Fibroblast of the conjunctiva (primary cell): ENCODE data around the gene RAB8B.
"Not testable (repeated sequence)": the region's sequence is repeated elsewhere in the genome, so short reads cannot be mapped to it uniquely, and the experiment has no call there.

Source experiments
- DNase-seq: peaks from one replicate; pipeline ENCODE4 v3.0.0-alpha.2; 2010; ENCODE audit warnings: low read depth

Gene RAB8B

DNA sequence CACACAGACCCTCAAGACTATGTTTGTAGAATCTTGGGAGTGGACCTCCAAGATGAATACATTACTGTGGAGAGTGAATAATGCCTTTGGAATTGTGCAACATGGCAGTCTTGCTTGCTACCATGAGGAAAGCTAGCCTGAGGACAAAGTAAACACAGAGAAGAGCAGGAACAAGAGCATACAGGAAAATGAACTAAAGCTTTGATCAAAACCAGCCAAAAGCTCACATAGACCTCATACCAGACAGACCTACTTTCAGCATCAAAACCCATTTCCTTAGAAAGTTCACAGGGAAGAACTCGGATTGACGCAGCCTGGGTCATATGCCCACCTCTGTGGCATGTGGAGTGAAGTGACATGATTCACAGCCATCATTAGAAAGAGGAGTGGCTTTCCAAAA is 3.3 kb upstream of the RAB8B start:
- peak; percentile 63 for DNase-seq

DNA sequence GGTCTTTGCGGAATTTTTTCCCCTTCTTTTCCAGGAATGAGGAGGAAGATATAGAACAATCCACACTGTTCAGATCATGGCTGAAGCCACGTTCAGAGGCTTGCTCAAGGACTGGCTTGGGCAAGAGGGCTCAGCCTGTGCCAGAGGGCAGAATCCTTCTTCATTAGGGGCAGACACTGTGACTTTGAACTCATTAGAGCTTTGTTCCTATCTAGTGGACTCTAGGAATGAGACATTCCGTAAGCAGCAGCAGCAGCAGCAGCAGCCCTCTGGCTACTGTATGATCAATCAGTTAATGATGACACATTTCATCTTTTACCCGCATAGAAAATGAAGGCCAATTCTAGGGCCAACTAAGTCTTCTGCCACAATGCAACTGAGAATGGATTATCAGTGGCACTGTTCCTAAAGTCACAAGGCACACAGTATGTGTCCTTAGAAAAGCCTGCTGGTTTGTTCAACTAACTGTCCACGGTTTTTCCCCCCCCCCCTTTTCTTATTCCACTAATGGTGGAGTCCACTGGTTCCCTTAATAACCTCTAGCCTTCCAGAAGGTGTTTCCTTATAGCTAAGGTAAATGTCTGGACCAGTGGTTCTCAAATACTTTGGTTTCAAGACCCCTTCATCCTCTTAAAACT is 1.7 kb upstream of the RAB8B start:
- no peak for DNase-seq

DNA sequence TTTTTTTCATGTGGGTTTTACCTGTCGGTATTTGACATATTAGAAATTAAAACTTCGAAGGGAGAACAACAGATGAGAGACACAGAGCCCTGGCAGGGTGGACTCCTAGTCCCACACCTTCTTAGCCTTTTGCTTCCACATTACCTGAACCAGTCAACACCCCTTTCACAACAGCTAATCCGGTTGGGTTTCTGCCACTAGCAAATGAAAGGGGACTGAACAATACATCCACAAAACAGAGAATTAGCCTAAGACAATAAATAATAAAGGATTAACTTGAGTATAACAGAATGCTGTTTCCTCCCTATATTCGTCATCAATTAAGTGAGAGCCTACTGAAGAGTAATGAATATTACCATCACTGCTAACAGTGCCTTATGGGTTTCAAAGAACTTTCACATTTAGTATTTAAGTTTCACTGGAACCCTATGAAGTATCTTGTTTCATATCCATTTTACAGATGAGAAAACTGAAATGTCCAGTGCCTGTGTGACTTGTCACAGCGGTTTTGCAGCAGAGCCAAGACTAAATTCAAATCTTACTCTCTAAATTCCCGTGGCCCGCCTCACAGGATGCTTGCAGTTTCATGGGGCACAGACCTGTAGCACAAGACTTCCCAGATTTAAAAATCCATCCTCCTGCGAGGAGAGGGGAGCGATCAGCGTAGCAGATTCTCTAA is 1.0 kb upstream of the RAB8B start:
- no peak for DNase-seq

DNA sequence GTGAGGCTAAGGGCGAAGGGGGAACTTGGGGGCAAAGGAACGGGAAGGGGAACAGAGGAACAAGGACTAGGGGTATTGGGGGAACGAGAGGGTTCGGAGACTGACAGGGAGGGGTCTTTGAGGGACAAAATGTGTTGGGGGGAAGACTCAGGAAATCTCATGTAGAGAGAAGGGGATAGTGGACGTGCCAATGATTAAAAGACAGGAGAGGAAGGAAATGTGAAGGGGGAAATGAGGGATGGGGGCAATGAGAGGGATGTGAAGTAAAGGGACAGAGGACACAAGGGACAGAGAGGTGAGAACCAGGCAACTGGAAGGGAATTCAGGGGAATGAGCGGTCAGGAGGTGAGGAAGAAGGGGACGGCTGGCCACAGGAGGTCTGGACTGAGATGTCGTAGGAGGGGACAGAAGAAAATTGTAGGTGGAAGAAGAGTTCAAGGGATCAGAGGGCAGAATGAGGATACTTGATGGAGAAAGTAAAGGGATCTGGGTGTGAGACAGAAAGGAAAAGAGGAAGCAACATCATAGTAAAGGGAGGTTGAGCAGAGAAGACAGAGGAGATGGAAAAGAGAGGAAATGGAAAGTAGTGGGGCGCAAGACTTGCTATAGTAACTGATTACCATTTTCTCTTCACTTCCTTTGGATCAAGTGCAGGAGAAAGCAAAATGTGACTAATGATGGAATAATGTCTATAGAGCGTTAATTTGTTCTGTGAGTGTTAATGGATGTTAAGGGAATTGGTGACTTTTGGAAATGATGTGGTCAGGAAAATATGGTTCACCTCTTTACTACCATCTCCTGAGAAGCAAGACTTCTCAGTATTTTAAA is 749 bp downstream of the RAB8B start:
- no peak for DNase-seq

DNA sequence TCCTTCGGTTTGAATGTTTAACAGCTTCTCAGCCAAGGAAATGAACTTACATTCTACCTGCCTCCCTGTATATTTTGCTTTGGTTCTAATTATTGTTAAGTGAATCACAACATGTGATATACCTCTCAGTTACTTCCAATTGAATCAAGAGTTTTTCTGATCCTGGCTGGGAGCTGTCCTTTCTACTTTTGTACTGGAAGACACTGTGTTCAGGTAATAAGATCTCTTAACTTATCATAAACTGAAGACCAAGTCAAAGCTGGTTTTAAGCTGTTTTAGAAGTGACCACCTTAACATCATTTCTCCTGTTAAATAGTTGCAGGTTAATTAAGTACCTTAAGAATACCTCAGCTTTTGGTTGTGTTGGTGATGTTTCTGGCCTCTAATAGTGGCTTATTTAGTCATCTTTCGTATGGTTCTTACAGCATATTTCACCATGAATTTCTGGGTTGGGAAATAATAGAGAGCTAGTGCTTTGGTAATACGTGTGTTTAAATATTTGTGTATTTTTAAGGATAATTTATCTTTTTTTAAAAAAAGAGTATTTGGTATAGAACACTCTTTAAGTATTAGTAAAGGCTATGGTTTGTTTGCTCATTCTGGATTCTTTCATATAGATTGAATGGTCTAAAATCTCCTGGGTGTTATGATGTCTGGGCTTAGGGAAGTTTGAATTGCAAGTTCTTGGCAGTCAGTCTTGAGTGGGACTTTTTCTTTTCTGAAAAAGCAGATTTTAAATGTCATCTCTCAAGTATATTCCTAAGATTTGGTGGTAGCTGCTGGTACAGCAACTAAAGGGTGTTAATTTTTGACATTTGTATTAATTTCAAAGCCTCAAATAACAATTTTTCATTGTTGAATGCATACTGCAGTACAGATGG is 1.6 kb downstream of the RAB8B start:
- DNase-seq = no peak

DNA sequence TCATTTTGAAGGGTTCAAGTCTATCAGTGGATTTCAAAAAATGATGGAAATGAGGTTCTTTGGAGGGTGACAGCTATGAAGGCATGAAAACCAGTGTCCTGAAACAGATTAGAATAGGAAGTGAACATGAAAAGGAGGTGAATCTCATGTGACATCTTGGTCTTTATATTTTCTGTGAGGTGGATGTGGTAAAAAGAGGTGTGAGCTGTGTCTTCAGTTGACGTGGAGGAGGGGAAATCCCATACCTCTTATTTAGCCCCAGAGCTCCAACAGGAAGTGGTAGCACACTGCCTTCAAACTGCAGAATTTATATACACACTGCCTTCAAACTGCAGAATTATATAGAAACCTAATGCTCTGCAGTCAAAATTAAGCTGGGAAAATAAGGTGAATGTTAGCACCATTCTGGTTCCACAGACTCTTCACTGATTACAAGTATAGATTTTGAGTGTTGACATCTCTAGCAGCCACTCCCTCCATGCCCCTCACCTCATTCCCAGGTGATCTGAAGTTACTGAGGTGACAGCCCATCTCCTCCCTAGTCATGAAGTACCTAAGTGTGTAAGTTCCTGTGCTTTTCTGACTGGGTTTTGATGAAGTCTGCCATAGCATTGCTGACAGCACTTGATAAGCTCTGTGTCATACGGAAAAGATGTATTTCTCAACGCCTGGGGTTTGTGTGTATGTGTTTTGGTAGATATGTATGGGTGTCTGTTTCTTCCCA is 2.7 kb downstream of the RAB8B start:
- no peak for DNase-seq

DNA sequence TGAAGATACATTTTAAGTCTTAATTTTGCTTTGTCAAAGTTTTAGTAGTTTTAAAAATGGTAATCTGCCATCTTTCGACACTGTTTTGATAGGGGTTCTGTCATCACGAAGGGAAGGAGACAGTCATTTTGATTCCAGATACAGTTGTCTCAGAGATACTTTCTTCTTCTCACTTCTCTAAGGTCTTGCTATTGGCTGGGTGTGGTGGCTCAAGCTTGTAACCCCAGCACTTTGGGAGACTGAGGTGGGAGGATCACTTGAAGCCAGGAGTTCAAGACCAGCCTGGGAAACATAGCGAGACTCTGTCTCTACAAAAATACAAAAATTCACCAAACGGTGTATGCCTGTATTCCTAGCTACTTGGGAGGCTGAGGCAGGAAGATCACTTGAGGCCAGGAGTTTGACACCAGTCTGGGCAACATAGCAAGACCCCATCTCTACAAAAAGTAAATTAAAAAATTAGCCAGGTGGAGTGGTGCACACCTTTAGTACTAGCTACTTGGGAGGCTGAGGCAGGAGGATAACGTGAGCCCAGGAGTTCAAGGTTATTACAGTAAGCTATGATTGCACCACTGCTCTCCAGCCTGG is 3.3 kb downstream of the RAB8B start:
- DNase-seq = no peak

DNA sequence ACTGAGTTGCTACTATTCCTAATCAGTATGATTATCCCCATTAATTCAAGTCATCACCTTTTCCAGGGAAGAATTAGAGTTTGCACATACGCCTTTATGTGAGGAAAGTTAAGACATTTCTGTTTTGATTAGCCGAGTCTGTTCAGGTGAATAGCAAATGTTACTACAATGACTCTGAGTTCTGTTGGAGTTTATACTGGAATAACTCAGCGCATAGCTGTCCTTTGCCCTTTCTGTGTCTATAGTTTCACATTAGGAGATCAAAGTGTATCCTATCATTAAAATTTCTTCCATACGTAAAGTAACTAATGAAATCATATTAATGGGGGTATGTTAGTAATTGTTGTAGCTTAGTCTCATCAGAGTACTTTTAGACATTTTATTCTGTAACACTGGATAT is 4.9 kb downstream of the RAB8B start:
- no peak for DNase-seq

DNA sequence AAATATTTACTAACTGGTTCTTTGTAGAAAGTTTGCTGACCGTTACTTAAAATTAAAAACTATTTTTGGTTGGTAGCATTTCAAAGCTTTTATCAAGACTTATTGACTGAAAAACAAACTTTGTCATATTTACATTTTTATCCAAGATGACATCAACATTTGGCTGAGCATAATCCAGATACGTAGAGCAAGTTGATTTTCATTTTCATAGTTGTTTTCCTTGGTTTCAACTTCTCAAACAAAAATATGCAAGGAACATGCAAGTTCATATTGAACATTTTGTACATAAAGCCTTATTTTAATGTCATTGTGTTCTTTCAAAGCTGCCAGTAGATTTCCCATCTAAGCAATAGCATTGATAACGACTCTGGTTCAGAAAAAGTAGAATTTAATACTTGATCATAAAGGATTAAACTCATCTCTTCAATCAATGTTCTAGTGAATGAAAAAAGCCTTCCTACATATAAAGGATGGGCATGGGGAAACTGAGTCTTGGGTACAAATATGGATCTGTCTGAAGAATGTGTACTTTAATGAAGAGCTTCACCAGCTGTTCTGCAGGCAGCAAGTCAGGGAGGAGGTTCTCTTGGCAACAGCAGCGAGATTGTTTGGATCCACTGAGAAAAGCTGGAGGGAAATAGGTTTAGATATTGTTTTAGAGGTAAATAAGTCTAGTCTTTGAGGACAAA is 5.6 kb downstream of the RAB8B start:
- DNase-seq = no peak

DNA sequence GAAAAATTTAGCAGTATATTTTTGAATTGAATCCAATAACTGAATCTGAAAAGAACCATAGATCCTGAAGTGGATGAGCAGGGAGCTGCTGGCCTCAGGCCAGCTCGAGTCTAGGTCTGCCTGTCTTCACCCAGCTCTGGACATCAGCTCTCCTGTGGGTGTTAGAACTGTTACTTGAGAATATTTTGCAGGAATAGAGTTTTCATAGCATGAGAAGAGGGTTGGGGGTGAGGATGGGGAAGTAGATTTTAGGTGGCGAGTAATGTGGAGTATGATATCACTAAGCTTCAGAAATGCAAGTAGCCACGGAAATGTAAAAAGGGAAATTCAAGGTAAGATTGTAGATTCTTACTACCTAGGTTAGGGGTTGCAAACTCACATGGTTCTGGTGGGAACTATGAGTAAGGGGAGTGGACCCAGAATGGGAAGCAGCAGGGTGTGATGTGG is 6.2 kb downstream of the RAB8B start:
- no peak for DNase-seq

DNA sequence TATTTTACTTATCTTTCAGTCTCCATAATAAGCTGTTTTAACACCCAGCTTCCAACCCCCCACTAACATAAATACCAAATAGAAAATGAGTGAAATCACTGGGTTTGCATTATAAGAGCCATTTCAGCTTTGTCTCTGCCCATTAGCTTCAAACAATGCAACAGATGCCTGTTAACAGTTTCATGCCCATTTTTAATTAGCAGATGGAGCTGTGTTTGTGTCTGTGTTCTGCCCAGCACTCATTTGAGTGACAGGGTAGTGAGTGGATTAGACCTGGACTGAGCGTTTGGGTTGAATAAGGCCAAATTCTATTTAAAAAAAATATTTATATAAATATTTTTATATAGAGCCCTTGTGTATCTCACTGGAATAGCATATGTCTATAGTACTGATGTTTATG is 7.4 kb downstream of the RAB8B start:
- no peak for DNase-seq

DNA sequence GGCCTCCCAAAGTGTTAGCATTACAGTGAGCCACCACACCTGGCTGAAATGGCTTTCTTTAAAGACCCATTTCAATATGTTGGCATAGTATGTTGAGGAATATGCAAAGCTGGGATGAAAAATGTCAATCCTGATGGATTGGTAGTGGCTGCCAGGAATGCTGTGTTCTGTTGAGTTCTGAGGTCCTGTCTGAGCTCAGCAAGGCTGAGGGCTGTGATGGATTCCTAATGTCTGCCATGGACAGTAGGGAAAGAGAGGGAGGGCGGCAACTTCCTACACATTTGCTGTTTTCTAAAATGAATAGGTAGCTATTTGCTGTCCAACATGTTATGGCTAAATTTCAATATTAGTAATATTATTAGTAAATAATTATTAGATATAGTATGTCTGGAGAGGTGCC is 8.2 kb downstream of the RAB8B start:
- no peak for DNase-seq

DNA sequence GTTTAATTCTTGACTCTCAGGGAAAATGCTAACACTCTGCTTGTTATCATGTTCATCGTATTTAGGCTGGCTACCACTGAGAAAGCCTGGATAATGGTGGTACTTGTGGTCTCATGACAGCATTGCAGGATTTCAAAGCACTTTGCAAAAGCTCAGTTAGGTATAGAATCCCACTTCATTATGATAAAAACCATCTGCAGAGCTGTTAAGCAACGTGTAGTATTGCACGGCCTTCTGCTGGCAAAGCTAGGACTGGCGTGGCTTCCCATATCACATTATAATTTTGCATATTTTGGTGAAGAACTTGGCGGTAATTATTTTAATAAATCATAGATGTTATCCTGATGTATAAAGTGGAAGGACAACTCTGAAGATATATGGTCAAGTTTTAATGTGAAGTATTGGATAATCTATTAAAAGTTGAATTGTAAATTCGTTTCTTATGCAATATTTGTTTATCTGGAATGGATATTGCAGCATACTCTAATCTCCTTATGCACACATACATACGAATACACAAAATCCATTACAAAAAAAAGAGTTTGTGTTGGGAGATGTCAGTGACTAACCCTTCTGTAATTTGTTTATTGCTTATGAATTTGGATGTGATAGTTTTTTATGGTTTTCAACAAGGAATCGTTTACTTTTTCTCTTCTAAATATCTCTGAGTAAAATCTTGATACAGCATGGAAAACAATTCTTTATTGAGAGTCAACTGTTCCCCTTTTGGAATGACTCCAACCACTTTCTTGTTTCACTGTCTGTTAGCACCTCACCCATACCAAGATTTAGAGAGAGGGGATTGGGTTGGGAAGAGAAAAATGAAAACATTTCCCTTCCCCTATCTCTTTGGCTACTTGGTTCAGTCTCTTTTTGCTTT is 9.2 kb downstream of the RAB8B start:
- no peak for DNase-seq

DNA sequence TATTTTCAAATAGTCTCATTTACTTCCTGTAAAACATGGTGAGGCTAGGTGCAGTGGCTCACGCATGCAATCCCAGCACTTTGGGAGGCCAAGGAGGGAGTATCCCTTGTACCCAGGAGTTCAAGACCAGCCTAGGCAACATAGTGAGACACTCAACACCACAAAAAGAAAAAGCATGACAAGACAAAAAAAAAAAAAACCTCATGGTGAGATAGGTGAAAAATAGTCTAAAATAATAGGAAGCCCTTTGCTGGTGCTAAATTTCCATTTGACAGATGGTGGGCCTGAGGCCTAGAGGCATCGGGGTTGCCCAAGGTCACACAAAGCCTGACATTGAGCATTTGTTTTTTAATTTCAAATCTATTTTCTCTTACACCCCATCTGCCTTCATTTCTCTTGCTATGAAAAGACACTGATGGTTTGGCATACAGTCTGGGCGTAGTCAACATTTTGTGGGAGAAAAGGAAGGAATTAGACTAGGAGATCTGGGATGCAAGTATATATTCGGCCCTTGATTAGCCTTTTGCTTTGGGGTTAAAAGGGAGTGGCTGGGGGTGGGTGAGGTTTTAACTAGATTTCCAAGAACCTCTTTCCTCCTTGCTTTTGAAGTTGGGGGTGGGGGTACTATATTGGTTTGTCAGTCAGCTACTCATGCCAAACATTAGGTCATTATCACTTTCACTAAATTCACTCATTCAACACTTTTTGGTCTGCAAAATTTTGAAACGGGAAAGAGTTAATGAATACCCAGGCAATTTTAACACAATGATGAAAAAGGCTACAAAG is 11.3 kb downstream of the RAB8B start:
- DNase-seq = no peak

DNA sequence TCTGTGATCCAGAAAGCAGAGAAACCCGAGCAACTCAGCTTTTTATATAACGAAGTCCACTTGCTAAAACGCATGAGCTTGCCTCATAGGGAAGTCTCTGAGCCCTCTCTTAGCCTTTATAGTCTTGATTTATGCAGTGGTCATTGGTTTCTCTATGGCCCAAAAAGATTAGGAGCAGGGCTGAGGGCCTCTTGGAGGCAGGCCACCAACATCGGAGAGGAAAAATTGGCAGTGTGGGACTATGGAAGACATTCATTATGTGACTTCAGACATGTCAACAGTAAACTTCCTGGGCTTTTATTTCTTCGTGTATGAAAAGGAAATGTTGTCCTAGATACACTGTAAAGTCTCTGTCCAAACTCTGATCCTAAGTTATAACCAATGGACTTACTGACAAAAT is 13.5 kb downstream of the RAB8B start:
- DNase-seq = no peak

DNA sequence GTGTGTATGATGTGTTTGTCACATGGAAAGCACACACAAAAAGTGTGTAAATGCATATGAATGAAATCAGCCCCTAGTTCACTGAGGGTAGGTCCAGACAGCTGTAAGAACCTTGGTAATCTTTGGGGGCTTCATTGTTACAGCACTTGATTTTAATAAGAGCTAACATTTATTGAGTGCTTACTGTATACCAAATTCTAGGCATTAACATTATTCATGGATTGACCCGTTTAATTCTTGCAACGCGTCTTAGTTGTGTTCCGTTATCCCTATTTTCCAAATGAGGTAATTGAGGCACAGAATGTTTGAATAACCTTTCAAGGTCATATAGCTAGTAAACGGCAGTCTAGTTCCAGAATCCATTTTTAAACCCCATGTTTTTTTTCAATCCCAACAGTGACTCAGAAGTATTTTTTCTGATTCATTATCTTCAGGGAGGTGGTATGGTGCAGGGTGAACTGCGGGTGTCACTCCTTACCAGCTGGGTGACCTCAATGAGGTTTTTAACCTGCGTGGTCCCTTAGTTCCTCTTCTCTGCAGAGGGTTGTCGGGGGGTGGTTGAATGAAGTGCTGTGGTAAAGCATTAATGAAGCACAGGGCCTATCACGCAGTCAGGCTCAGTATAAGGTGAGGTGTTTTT is 14.2 kb downstream of the RAB8B start:
- DNase-seq = no peak

DNA sequence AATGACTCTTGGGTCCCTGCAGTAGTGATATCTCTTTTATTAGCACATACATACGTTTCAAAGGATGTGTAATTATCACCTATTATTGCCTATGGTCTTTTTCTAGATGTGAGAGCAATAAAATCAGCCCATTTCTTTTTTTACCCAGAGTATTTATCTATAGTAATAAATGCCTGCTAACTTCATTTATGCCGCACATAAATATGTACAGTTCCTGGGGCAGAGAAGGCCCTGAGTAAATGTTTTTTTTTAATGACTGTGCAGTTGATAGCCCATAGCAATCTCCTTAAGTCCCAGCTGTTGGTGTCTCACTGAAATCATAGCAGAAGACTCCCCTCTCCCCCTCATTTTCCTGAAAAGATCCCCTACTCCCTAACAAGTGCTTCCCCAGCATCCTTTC is 16.7 kb downstream of the RAB8B start:
- DNase-seq = no peak

DNA sequence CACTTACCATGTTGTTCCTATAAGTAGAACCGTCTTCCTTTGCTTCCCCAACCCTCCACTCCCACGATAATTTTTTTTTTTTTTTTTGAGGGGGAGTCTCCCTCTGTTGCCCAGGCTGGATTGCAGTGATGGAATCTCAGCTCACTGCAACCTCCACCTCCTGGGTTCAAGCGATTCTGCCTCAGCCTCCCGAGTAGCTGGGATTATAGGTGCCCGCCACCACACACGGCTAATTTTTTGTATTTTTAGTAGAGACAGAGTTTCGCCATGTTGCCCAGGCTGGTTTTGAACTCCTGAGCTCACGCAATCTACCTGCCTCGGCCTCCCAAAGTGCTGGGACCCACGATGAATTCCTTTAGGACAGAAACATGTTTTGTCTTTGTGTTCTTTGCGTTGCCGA is 19.4 kb downstream of the RAB8B start:
- DNase-seq = not testable (repeated sequence)
